Activated CD8-positive, alpha-beta T cell treated with anti-CD3 and anti-CD28 coated beads for 36 hours (primary cell): ENCODE data around the gene SGMS1. TPM values are rescaled to one million over a fixed set of nuclear protein-coding genes. Genes with fewer than 3 reads are reported as not detected.

Source experiments
- ATAC-seq: fragments of 200-7000 bp; cut with Tn5 transposase; one replicate; pipeline ENCODE4 v1.10.0; 2021; ENCODE audit warnings: mild to moderate bottlenecking, moderate library complexity
- CTCF ChIA-PET: fragments of 350-600 bp; sonication (Branson Sonifier 250); formaldehyde crosslinking; loops from one replicate; lab custom pipeline; 2021; ENCODE audit warnings: antibody characterized with exemption; lab: Charles Lee
- POLR2A ChIA-PET: fragments of 350-600 bp; sonication (Branson Sonifier 250); formaldehyde crosslinking; loops from one replicate; lab custom pipeline; 2021; ENCODE audit warnings: antibody characterized with exemption; lab: Charles Lee
- DNase-seq: peaks from one replicate; pipeline ENCODE4 v3.0.0-alpha.2; 2020
- H3K27ac Mint-ChIP-seq: one replicate; pipeline ENCODE4 v1.8.0; 2021; ENCODE audit warnings: mild to moderate bottlenecking, mixed read lengths
- H3K27me3 Mint-ChIP-seq: one replicate; pipeline ENCODE4 v1.8.0; 2021; ENCODE audit warnings: mixed read lengths
- H3K36me3 Mint-ChIP-seq: one replicate; pipeline ENCODE4 v1.8.0; 2021; ENCODE audit warnings: low read depth, mixed read lengths
- H3K4me1 Mint-ChIP-seq: one replicate; pipeline ENCODE4 v1.8.0; 2021; ENCODE audit warnings: low read depth, mixed read lengths
- H3K4me3 Mint-ChIP-seq: one replicate; pipeline ENCODE4 v1.8.0; 2021; ENCODE audit warnings: mild to moderate bottlenecking, moderate library complexity, mixed read lengths
- H3K9me3 Mint-ChIP-seq: one replicate; pipeline ENCODE4 v1.8.0; 2021; ENCODE audit warnings: mixed read lengths
- CTCF ChIP-seq: fragments of 200-600 bp; IDR thresholded peaks from one replicate; pipeline ENCODE4 v1.8.0; 2022; ENCODE audit warnings: antibody characterized with exemption, mild to moderate bottlenecking
- intact Hi-C: fragments of 100-400 bp; cut with micrococcal nuclease; formaldehyde crosslinking; loops from one replicate; pipeline ENCODE4 v1.10.0; 2022
- total RNA-seq, 2 experiments: library from RNA; stranded (reverse); gene quantifications; one replicate each; pipeline ENCODE4 v1.2.3, GENCODE V29; 2021

The SGMS1 gene
- total RNA-seq, 2 experiments from 2014 or later, result 9.0 to 10.6 TPM

- ATAC-seq, result no peak
- Mint-ChIP-seq H3K27me3 (no peaks in the 10 kb centered on the region), H3K36me3 (peaks cover 3% of the 10 kb centered on the region), H3K9me3 (no peaks in the 10 kb centered on the region), H3K4me1 (peaks cover 51% of the 10 kb centered on the region), H3K27ac (no peak overlapping the region), H3K4me3 (no peak overlapping the region)
- intact Hi-C loops, result loop anchor here (2.0 kb wide), 1 partner anchor 27 kb away; no protein-coding TSS in a partner anchor
- DNase-seq, result no peak
- CTCF ChIA-PET, result interaction anchor here (0.8 to 1.6 kb wide), 4 partner anchors 11 to 110 kb away, joined by 3 to 6 read pairs (median 4); no protein-coding TSS in a partner anchor
- no peak for TF ChIP-seq CTCF
- POLR2A ChIA-PET, result no interaction called here
Measured at GRCh38 chr10:50513956-50514355, 109.8 kb downstream of the SGMS1 start.

DNA sequence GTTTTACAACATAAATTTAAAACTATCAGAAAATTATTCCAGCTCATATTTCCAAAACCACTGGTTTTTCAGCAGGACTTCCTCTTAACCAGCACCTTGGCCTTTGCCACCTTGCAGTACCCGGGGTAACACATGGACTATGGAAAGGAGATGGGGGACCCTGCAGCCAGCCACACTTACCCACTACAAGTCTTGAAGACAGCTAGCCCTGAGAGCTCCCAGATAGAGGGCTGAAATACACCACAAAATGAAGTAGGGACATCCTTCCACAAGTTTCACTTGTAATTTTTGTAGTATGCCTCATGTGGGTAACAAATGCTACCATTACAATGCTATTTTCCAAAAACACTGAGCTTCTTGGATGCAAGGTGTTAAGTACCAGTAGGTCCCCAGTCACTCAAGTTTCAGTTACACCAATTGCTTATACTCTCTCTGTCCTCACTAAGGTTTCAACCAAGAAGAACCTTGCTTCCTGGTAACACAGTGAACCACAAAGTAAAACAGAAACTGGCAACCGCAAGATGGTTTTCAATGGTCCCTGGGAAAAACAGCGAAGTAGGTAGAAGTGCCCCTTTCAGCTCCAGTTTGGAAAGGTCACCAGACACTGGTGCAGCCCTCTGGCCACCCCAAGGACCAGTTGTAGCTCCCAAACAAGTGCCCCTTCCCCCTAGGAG, 110.9 kb downstream of the SGMS1 start:
- ATAC-seq (peak; percentile 60), DNase-seq (peak; percentile 51)
- intact Hi-C loops, result loop anchor here (2.0 kb wide), 1 partner anchor 28 kb away; no protein-coding TSS in a partner anchor
- no peaks in the 10 kb centered on the region for H3K27me3 Mint-ChIP-seq
- CTCF ChIA-PET, result interaction anchor here (1.0 to 1.6 kb wide), 5 partner anchors 9 to 41 kb away, joined by 3 to 6 read pairs (median 5); no protein-coding TSS in a partner anchor
- POLR2A ChIA-PET, result interaction anchor here (0.7 to 1.8 kb wide), 8 partner anchors 10 to 124 kb away, joined by 3 to 6 read pairs (median 4); no protein-coding TSS in a partner anchor
- no peaks in the 10 kb centered on the region for H3K36me3 Mint-ChIP-seq
- no peak for TF ChIP-seq CTCF
- H3K4me1 Mint-ChIP-seq, result peaks cover 61% of the 10 kb centered on the region
- H3K27ac Mint-ChIP-seq, result no peak overlapping the region
- no peaks in the 10 kb centered on the region for H3K9me3 Mint-ChIP-seq
- H3K4me3 Mint-ChIP-seq, result no peak overlapping the region

- Mint-ChIP-seq H3K36me3 (no peaks in the 10 kb centered on the region), H3K9me3 (no peaks in the 10 kb centered on the region), H3K27ac (peak overlapping the region; percentile 47), H3K4me3 (no peak overlapping the region), H3K4me1 (peaks cover 67% of the 10 kb centered on the region), H3K27me3 (no peaks in the 10 kb centered on the region)
- no peak for ATAC-seq
- intact Hi-C loops, result loop anchor here (2.0 kb wide), 1 partner anchor 29 kb away; no protein-coding TSS in a partner anchor
- CTCF ChIA-PET, result interaction anchor here (1.0 to 1.5 kb wide), 4 partner anchors 8 to 42 kb away, joined by 3 to 6 read pairs (median 4); no protein-coding TSS in a partner anchor
- DNase-seq, result no peak
- POLR2A ChIA-PET, result interaction anchor here (0.7 to 1.8 kb wide), 7 partner anchors 10 to 124 kb away, joined by 3 to 6 read pairs (median 4); no protein-coding TSS in a partner anchor
- no peak for TF ChIP-seq CTCF
Measured at GRCh38 chr10:50512214-50512595, 111.6 kb downstream of the SGMS1 start.

DNA sequence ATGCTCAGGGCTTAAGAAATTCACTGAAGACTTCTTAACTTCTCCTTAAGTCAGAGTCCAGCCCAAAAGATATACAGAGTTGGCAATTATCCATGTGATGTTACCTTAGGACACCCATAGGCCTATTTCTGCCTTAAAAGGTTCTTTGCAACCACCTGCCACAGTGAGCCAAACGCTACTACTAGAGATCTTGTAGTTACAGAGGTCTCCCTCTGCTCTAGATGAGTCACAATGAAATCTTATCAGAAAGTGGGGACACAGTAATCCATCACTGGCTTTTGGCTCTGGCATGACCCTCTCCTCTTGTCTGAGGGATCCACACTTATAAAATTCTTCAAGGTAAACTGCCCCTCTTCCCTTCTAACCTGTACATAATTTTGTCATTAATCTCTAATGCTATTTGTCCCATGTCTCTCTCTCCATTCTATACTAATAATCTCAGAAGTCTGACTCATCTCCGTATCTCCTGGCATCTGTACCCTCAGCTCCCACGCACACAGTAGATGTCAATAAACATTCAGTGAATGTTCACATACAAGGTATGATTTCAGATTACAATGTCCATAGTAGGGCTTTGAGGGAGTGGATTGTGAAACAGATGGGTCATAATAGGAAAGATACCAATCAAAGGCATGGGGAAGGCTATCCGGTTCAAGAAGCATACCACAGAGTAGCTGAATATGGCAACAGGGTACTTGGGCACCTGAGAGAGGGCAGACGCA, 112.1 kb downstream of the SGMS1 start:
- H3K27ac Mint-ChIP-seq, result peak overlapping the region; percentile 47
- CTCF ChIA-PET, result interaction anchor here (1.0 to 1.3 kb wide), 3 partner anchors 8 to 42 kb away, joined by 3 to 6 read pairs (median 4); no protein-coding TSS in a partner anchor

More for the DNA sequence above, 112.1 kb downstream of the SGMS1 start:
- Mint-ChIP-seq H3K27me3 (no peaks in the 10 kb centered on the region), H3K9me3 (no peaks in the 10 kb centered on the region), H3K4me3 (no peak overlapping the region), H3K36me3 (no peaks in the 10 kb centered on the region), H3K4me1 (peaks cover 72% of the 10 kb centered on the region)
- POLR2A ChIA-PET, result interaction anchor here (0.7 to 1.8 kb wide), 6 partner anchors 10 to 125 kb away, joined by 3 to 6 read pairs (median 4); no protein-coding TSS in a partner anchor
- no peak for TF ChIP-seq CTCF
- ATAC-seq (peak; percentile 69), DNase-seq (peak; percentile 54)
- intact Hi-C loops, result loop anchor here (2.0 kb wide), 1 partner anchor 29 kb away; no protein-coding TSS in a partner anchor
